ENCODE measurements around the gene BIN2. TPM values are rescaled to one million over a fixed set of nuclear protein-coding genes. Genes with fewer than 3 reads are reported as not detected.
"Not testable (repeated sequence)": the region's sequence is repeated elsewhere in the genome, so short reads cannot be mapped to it uniquely, and the experiment has no call there.

The BIN2 gene
- total RNA-seq, 8 experiments from 2014 or later, result 0.14 to 3.0 (median 1.1) TPM; not detected in 3

GRCh38 chr12:51295651-51296050 lies 28.3 kb downstream of the BIN2 start:
- no peak overlapping the region for H3K27ac ChIP-seq
- ATAC-seq (replicated peaks in 6 of 8), result no peak
- no peak overlapping the region for H3K4me3 ChIP-seq
- 55 to 100% (median 83%) methylated on average over 1 to 3 of the region's 5 CpGs; no CpG with 5 or more reads in 3 of the 10 experiments for WGBS, 10 experiments
- in situ Hi-C loops (cut with MboI; ENCODE audit: low pct_unique_long_range_greater_than_20kb in 2 of 9, low sequenced_read_pairs in 9 of 9, unreplicated experiment in 9 of 9), result no loop called here
- H3K4me1 ChIP-seq (replicated peaks in 1 of 2), result peaks cover 0 to 5% of the 10 kb centered on the region in 2 donors

GRCh38 chr12:51294097-51294496 lies 29.9 kb downstream of the BIN2 start:
- whole genome bisulfite sequencing, 10 experiments, result 29 to 100% (median 83%) methylated on average over 1 to 9 of the region's 10 CpGs; no CpG with 5 or more reads in 2 of the 10 experiments
- ATAC-seq (replicated peaks in 6 of 8), result peak in 2 of 8 experiments; percentile 55 to 69
- in situ Hi-C loops (cut with MboI; ENCODE audit: low pct_unique_long_range_greater_than_20kb in 2 of 9, low sequenced_read_pairs in 9 of 9, unreplicated experiment in 9 of 9); H3K4me1 ChIP-seq (replicated peaks in 1 of 2); H3K4me3 ChIP-seq; H3K27ac ChIP-seq: not testable (repeated sequence)

GRCh38 chr12:51293696-51294095 lies 30.3 kb downstream of the BIN2 start:
- no peak overlapping the region for H3K4me3 ChIP-seq
- in situ Hi-C loops (cut with MboI; ENCODE audit: low pct_unique_long_range_greater_than_20kb in 2 of 9, low sequenced_read_pairs in 9 of 9, unreplicated experiment in 9 of 9), result no loop called here
- H3K4me1 ChIP-seq (replicated peaks in 1 of 2), result no peaks in the 10 kb centered on the region
- no peak overlapping the region for H3K27ac ChIP-seq
- peak in 2 of 8 experiments; percentile 57 to 82 for ATAC-seq (replicated peaks in 6 of 8)

- WGBS, 10 experiments, result 4 to 97% (median 71%) methylated on average over 1 to 5 of the region's 9 CpGs
- H3K27ac ChIP-seq; in situ Hi-C loops (cut with MboI; ENCODE audit: low pct_unique_long_range_greater_than_20kb in 2 of 9, low sequenced_read_pairs in 9 of 9, unreplicated experiment in 9 of 9); H3K4me3 ChIP-seq; H3K4me1 ChIP-seq (replicated peaks in 1 of 2): not testable (repeated sequence)
- ATAC-seq (replicated peaks in 6 of 8), result peak in 2 of 8 experiments; percentile 36 to 96
Observed at GRCh38 chr12:51291603-51292513, 32.1 kb downstream of the BIN2 start.

- WGBS, 10 experiments, result 83 to 100% (median 100%) methylated on average over 1 of the region's 1 CpG; no CpG with 5 or more reads in 3 of the 10 experiments
- Histone ChIP-seq H3K4me3 (no peak overlapping the region), H3K27ac (no peak overlapping the region), H3K4me1 (replicated peaks in 1 of 2) (no peaks in the 10 kb centered on the region)
- in situ Hi-C loops (cut with MboI; ENCODE audit: low pct_unique_long_range_greater_than_20kb in 2 of 9, low sequenced_read_pairs in 9 of 9, unreplicated experiment in 9 of 9), result no loop called here
- no peak for ATAC-seq (replicated peaks in 6 of 8)
Observed at GRCh38 chr12:51285843-51286242, 38.1 kb downstream of the BIN2 start.

- peak in 3 of 8 experiments; percentile 12 to 55 (median 37) for ATAC-seq (replicated peaks in 6 of 8)
- 40 to 100% (median 87%) methylated on average over 1 to 3 of the region's 4 CpGs; no CpG with 5 or more reads in 4 of the 10 experiments for WGBS, 10 experiments
- in situ Hi-C loops (cut with MboI; ENCODE audit: low pct_unique_long_range_greater_than_20kb in 2 of 9, low sequenced_read_pairs in 9 of 9, unreplicated experiment in 9 of 9), result no loop called here
- no peaks in the 10 kb centered on the region for H3K4me1 ChIP-seq (replicated peaks in 1 of 2)
- H3K27ac ChIP-seq, result no peak overlapping the region
- no peak overlapping the region for H3K4me3 ChIP-seq
Observed at GRCh38 chr12:51281202-51281924, 42.6 kb downstream of the BIN2 start.

- H3K4me1 ChIP-seq (replicated peaks in 1 of 2), result peaks cover 7 to 8% of the 10 kb centered on the region in 2 donors
- in situ Hi-C loops (cut with MboI; ENCODE audit: low pct_unique_long_range_greater_than_20kb in 2 of 9, low sequenced_read_pairs in 9 of 9, unreplicated experiment in 9 of 9), result loop anchor here in 1 of 9 experiments (10.0 kb wide), 1 partner anchor 50 kb away; the partner anchor contains the start of gene BIN2
- peak in 3 of 8 experiments; percentile 10 to 43 (median 14) for ATAC-seq (replicated peaks in 6 of 8)
- no peak overlapping the region for H3K4me3 ChIP-seq
- H3K27ac ChIP-seq, result no peak overlapping the region
- 0 to 83% (median 48%) methylated on average over 1 of the region's 1 CpG; no CpG with 5 or more reads in 6 of the 10 experiments for WGBS, 10 experiments
Observed at GRCh38 chr12:51275088-51275487, 48.9 kb downstream of the BIN2 start.

- WGBS, 10 experiments, result 80 to 100% (median 87%) methylated on average over 1 to 6 of the region's 7 CpGs; no CpG with 5 or more reads in 6 of the 10 experiments
- H3K27ac ChIP-seq; H3K4me1 ChIP-seq (replicated peaks in 1 of 2); H3K4me3 ChIP-seq; ATAC-seq (replicated peaks in 6 of 8): not testable (repeated sequence)
- in situ Hi-C loops (cut with MboI; ENCODE audit: low pct_unique_long_range_greater_than_20kb in 2 of 9, low sequenced_read_pairs in 9 of 9, unreplicated experiment in 9 of 9), result loop anchor here in 1 of 9 experiments (10.0 kb wide), 1 partner anchor 52 kb away; the partner anchor contains the start of gene BIN2
Observed at GRCh38 chr12:51272810-51273209, 51.2 kb downstream of the BIN2 start.

- Histone ChIP-seq H3K4me3 (peak overlapping the region in 3 of 5 donors; percentile 45 to 54 (median 51)), H3K4me1 (replicated peaks in 1 of 2) (peaks cover 7 to 13% of the 10 kb centered on the region in 2 donors), H3K27ac (no peak overlapping the region)
- in situ Hi-C loops (cut with MboI; ENCODE audit: low pct_unique_long_range_greater_than_20kb in 2 of 9, low sequenced_read_pairs in 9 of 9, unreplicated experiment in 9 of 9), result loop anchor here in 1 of 9 experiments (10.0 kb wide), 1 partner anchor 54 kb away; the partner anchor contains the start of gene BIN2
- ATAC-seq (replicated peaks in 6 of 8), result peak in 3 of 8 experiments; percentile 9 to 16 (median 14)
- WGBS, 10 experiments, result 0 to 97% (median 73%) methylated on average over 3 to 9 of the region's 9 CpGs; no CpG with 5 or more reads in 2 of the 10 experiments
Observed at GRCh38 chr12:51270951-51271518, 52.9 kb downstream of the BIN2 start.

GRCh38 chr12:51270067-51270950 lies 53.7 kb downstream of the BIN2 start, which contains the start of gene SMAGP:
SMAGP (minus strand) TSS chr12:51270415; CDS start chr12:51269278, 1,137 bp downstream.
- WGBS, 10 experiments, result 0 to 5% (median 0%) methylated on average over 1 to 15 of the region's 83 CpGs; no CpG with 5 or more reads in 2 of the 10 experiments
- no peak within 1 kb of the TSS for H3K27ac ChIP-seq
- in situ Hi-C loops (cut with MboI; ENCODE audit: low pct_unique_long_range_greater_than_20kb in 2 of 9, low sequenced_read_pairs in 9 of 9, unreplicated experiment in 9 of 9), result loop anchor here in 1 of 9 experiments (10.0 kb wide), 1 partner anchor 54 kb away; the partner anchor contains the start of gene BIN2
- ATAC-seq (replicated peaks in 6 of 8), result peak; percentile 42 to 86 (median 82)
- H3K4me3 ChIP-seq, result peak within 1 kb of the TSS; percentile 41 to 54 (median 50)
- peaks cover 6 to 11% of the 10 kb centered on the region in 2 donors for H3K4me1 ChIP-seq (replicated peaks in 1 of 2)

GRCh38 chr12:51269174-51270066 lies 54.6 kb downstream of the BIN2 start:
- H3K27ac ChIP-seq, result no peak overlapping the region
- peak overlapping the region; percentile 41 to 54 (median 50) for H3K4me3 ChIP-seq
- in situ Hi-C loops (cut with MboI; ENCODE audit: low pct_unique_long_range_greater_than_20kb in 2 of 9, low sequenced_read_pairs in 9 of 9, unreplicated experiment in 9 of 9), result loop anchor here in 2 of 9 experiments (10.0 kb wide), 2 partner anchors 55 to 75 kb away; partner anchors contain the start of genes BIN2 (in 1 of the 2) and CELA1 (in 1 of the 2)
- peak in 5 of 8 experiments; percentile 35 to 72 (median 56) for ATAC-seq (replicated peaks in 6 of 8)
- peaks cover 0 to 5% of the 10 kb centered on the region in 2 donors for H3K4me1 ChIP-seq (replicated peaks in 1 of 2)
- WGBS, 10 experiments, result 6 to 83% (median 38%) methylated on average over 1 to 30 of the region's 59 CpGs; no CpG with 5 or more reads in 4 of the 10 experiments

Data from motor neuron (in vitro differentiated cells).